ENCODE measurements around the gene KSR1.
"Not testable (repeated sequence)": the region's sequence is repeated elsewhere in the genome, so short reads cannot be mapped to it uniquely, and the experiment has no call there.

KSR1 gene

DNA sequence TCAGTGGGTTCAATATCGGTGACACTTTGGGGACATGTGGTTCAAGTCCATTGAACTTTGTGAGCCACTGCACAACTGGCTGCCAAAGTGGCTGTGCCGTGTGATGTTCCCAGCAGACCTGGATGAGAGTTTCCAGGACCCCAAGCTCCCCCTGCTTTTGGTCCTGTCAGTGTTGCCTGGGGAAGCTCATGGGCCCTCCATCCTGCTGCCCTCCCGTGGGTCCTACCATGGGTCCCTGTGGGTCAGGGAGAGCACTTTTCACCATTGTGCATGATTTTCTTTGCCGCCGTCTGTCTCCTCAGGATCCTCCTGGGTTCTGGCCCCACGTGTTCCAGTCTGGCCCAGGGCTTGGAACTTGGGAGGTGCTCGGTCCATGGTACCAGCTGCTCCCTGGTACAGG is 212.9 kb downstream of the KSR1 start:
- DNase-seq, result no peak

DNA sequence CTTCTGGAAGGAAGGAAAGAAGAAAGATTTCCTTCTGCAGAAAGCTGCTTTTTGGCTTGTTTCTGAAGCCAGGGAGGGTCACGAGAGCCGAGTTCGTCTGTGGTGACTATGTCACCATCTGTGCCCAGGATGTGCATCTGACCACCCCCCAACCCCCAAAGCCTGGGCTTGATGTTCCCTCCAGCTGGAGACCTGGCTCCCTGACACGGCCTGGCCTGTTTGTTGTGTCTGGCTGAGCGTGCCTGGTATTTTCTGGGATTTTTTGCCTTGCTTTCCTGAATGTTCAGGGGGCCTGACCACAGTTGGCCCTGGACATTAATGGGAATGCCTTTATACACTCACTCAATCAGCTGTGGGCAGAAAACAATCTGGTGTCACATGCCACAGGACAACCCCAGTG is 213.6 kb downstream of the KSR1 start:
- DNase-seq, result no peak

DNA sequence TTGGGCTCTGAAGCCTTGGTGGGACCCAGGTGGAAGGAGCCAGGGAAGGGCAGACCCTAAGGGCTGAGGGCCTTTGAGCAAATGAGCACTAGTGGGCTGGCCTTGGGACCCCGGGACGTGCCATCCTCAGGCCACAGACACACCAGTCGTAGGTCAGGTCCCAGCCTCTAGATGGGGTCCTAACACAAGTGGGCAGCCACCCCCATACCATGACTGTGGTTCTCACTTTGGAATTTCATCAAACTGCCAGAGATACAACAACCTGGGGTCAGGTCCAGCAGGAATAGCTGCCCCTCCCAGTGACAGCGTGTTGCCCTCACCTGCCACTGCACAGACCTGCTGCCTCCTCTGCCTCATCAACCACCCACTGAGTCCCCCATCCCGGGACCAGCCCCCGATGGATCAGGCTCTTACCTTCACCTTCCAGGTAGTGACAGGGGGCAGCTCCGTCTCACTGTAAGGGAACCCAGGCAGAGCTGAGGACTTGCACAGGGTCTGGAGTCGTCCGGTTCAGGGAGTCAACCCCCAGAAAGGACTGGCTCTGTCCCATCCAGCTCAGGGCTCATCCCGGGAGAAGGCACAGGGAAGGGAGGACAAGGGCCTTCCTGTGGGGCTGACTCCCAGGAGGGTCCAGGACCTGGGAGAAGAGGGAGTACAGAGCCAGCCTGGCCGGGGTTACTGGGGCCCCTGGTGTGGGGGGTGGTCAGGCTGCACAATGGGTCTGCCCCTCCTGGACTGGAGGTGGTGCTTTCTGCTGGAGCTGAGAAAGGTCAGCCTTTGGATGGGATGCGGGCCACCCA is 214.7 kb downstream of the KSR1 start:
- DNase-seq, result no peak

DNA sequence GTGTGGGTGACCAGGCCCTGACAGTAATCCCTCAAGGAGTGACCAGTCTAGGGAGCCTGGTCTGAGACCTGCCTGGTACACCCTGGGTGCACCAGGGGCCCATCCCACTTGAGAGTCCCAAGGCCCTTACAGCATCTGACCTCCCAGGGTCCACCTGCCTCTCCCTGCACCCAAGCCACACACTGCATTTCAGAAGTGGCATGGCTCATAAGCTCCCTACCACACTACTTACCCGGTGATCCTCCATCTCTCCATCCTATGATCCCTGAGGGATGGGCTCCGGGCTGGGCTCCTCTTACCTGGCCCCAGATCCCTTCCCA is 215.3 kb downstream of the KSR1 start:
- no peak for DNase-seq

DNA sequence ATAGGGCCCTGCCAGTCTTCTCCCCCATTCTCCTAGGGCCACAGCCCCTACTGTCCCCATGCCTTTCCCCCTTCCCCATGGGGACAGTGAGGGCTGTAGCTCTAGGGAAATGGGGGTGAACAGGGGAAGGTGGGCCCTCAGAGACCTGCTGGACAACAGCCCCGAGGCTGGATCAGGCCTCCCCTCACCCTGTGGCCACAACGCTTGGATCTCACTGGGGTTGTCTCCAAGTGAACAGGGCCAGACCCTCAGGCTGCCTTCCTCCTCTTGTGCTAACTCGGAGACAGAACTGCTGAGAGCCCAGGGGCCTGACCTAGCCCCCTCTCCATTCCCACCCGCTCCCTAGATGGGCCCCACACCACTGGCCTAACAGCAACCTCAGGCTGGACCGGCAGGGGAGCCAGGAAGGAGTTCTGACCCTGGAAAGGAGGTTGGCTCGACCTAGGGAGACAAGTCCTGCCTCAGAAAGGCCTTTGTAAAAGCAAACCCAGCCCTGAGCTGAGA is 215.8 kb downstream of the KSR1 start:
- DNase-seq, result not testable (repeated sequence)

DNA sequence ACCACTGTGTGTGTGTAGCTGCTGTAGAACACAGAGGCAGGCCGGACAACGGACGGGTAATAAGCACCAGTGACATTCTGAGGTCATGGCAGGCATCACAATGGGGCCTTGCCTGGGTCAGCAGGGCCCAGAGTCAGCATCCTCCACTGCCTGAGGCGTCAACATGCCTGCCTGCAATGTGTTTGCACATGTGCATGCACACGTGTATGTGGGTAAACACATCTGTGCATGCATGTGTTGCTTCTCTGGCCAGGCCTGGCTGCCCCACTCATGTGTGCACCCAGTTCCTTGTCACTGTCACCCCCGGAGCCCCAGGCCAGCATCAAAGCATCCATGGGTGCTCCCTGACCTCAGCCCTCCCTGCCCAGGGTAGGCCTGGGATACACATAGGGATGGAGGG is 218.1 kb downstream of the KSR1 start:
- no peak for DNase-seq

All from CD4-positive, alpha-beta T cell treated with Interleukin-17A for 4 hours (primary cell).